Measurements from ENCODE around the gene SH2D5. TPM values are rescaled to one million over a fixed set of nuclear protein-coding genes. Genes with fewer than 3 reads are reported as not detected.

SH2D5 gene
- polyA plus RNA-seq, 1 experiment = 3.5 TPM

DNA sequence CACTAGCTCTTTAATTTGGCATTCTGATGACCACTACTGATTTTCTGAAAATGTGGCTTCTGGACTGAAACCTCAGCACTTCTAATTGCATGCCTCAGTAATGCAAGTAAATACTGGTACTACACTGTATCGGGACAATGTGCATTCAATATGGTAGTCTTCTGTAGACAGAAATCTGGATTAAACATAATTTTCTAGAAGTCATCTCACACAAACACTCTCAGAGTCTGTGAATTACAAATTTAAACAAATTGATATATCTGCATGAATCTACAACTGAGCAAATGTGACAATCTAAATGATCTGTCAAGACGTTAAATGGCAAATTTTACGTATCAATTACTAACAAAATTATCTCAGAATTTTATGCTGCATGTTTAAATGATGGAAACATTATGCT lies 30.9 kb upstream of the SH2D5 start:
- peaks cover 17% of the 10 kb centered on the region for H3K36me3 ChIP-seq (ENCODE audit: control insufficient read depth, insufficient read depth, low read length)
- POLR2A ChIA-PET = no interaction called here
- no peaks in the 10 kb centered on the region for H3K27me3 ChIP-seq (ENCODE audit: control insufficient read depth, insufficient read depth, low read length)

DNA sequence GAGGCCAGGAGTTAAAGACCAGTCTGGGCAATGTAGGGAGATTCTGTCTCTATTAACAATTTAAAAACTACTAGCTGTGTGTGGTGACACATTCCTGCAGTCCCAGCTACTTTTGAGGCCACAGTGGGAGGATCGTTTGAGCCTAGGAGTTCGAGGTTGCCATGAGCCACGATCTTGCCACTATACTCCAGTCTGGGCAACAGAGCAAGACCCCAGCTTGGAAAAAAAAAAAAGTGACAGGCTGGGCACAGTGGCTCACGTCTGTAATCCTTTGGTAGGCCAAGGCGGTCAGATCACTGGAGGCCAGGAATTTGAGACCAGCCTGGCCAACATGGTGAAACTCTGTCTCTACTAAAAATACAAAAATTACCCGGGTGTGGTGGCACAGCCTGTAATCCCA lies 27.8 kb upstream of the SH2D5 start:
- TF ChIP-seq, protein P1, sequence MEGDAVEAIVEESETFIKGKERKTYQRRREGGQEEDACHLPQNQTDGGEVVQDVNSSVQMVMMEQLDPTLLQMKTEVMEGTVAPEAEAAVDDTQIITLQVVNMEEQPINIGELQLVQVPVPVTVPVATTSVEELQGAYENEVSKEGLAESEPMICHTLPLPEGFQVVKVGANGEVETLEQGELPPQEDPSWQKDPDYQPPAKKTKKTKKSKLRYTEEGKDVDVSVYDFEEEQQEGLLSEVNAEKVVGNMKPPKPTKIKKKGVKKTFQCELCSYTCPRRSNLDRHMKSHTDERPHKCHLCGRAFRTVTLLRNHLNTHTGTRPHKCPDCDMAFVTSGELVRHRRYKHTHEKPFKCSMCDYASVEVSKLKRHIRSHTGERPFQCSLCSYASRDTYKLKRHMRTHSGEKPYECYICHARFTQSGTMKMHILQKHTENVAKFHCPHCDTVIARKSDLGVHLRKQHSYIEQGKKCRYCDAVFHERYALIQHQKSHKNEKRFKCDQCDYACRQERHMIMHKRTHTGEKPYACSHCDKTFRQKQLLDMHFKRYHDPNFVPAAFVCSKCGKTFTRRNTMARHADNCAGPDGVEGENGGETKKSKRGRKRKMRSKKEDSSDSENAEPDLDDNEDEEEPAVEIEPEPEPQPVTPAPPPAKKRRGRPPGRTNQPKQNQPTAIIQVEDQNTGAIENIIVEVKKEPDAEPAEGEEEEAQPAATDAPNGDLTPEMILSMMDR (IDR thresholded peaks at IDR 0.05; ENCODE audit: insufficient read depth, low read depth, low read length) = no peak
- H3K4me3 ChIP-seq (ENCODE audit: low read depth, low read length) = no peak overlapping the region
- CTCF ChIA-PET = no interaction called here
- H3K27me3 ChIP-seq (ENCODE audit: control insufficient read depth, insufficient read depth, low read length) = no peaks in the 10 kb centered on the region
- POLR2A ChIA-PET = no interaction called here
- DNase-seq (ENCODE audit: low read depth) = no peak
- peaks cover 15% of the 10 kb centered on the region for H3K36me3 ChIP-seq (ENCODE audit: control insufficient read depth, insufficient read depth, low read length)

More for the DNA sequence above, 30.9 kb upstream of the SH2D5 start:
- no peak overlapping the region for H3K4me3 ChIP-seq (ENCODE audit: low read depth, low read length)
- TF ChIP-seq, protein P1 (IDR thresholded peaks at IDR 0.05; ENCODE audit: insufficient read depth, low read depth, low read length) = no peak
- CTCF ChIA-PET = interaction anchor here (0.9 kb wide), 1 partner anchor 10 kb away, joined by 4 read pairs; no protein-coding TSS in a partner anchor
- DNase-seq (ENCODE audit: low read depth) = no peak

DNA sequence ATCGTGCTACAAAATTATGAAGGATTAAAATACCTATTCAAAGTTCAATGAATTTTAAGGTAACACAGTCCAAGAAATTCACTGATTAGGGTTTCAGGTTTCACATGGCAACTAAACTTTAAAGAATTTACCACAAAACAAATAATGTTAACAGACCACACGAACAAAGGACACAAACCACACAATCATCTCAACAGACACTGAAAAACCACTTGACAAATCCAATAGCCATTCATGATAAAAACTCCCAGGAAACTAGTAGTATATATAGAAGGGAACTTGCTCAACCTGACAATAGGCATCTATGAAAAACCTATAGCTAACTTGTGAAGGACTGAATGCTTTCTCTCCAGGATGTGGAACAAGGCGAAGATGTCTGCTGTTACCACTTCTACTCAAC lies 21.1 kb upstream of the SH2D5 start:
- peaks cover 6% of the 10 kb centered on the region for H3K36me3 ChIP-seq (ENCODE audit: control insufficient read depth, insufficient read depth, low read length)
- CTCF ChIA-PET = no interaction called here

DNA sequence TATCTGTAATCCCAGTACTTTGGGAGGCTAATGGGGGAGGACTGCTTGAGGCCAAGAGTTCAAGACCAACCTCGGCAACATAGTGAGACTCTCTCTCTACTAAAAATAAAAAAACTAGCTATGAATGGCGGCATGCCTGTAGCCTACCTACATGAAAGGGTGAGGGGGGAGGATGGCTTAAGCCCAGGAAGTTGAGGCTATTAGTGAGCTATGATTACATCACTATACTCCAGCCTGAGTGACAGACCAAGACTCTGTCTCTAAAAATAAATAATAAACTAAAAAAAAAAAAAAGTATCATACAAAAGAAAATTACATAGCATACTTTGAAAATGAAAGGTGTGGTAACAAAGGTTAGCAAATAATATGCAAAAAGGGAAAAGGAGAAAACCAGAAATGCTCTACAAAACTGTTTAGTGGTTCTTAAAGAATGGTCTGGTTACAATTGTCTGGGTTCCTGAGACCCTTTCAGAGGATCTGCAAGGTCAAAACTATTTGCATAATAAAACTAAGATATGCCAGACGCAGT lies 19.0 kb upstream of the SH2D5 start:
- DNase-seq (ENCODE audit: low read depth) = no peak
- TF ChIP-seq, protein P1 (IDR thresholded peaks at IDR 0.05; ENCODE audit: insufficient read depth, low read depth, low read length) = no peak
- POLR2A ChIA-PET = interaction anchor here (0.5 to 0.6 kb wide), 2 partner anchors 13 to 32 kb away, joined by 5 to 17 read pairs; no protein-coding TSS in a partner anchor
- CTCF ChIA-PET = interaction anchor here (0.6 to 1.0 kb wide), 3 partner anchors 8 to 1317 kb away, joined by 3 to 4 read pairs (median 4); no protein-coding TSS in a partner anchor
- H3K36me3 ChIP-seq (ENCODE audit: control insufficient read depth, insufficient read depth, low read length) = peaks cover 7% of the 10 kb centered on the region
- H3K27me3 ChIP-seq (ENCODE audit: control insufficient read depth, insufficient read depth, low read length) = no peaks in the 10 kb centered on the region
- no peak overlapping the region for H3K4me3 ChIP-seq (ENCODE audit: low read depth, low read length)

More for the DNA sequence above, 21.1 kb upstream of the SH2D5 start:
- TF ChIP-seq, protein P1 (IDR thresholded peaks at IDR 0.05; ENCODE audit: insufficient read depth, low read depth, low read length) = no peak
- H3K27me3 ChIP-seq (ENCODE audit: control insufficient read depth, insufficient read depth, low read length) = no peaks in the 10 kb centered on the region
- no peak for DNase-seq (ENCODE audit: low read depth)
- no peak overlapping the region for H3K4me3 ChIP-seq (ENCODE audit: low read depth, low read length)
- POLR2A ChIA-PET = no interaction called here

DNA sequence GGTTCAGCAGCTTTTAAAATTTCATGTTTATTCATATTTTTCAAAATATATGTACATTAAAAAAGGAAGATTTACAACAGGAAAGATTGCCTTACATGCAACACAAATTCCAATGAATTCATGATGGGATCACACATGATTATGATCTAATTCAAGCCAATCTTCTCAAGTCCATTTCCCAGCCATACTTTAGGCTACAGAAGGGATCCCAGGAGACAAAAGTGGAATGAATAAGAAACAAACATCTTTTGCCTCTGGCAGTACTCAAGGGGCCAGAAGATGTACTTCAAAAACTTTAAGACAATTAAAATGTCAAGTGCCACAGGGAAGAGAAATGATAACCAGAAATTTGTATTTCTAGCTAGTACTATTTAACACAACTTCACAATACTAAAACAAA lies 10.2 kb upstream of the SH2D5 start:
- POLR2A ChIA-PET = interaction anchor here (0.6 kb wide), 1 partner anchor 43 kb away, joined by 8 read pairs; no protein-coding TSS in a partner anchor

More for the DNA sequence above, 10.2 kb upstream of the SH2D5 start:
- no peak for DNase-seq (ENCODE audit: low read depth)
- CTCF ChIA-PET = interaction anchor here (0.5 kb wide), 1 partner anchor 9 kb away, joined by 3 read pairs; no protein-coding TSS in a partner anchor
- no peaks in the 10 kb centered on the region for H3K27me3 ChIP-seq (ENCODE audit: control insufficient read depth, insufficient read depth, low read length)
- H3K36me3 ChIP-seq (ENCODE audit: control insufficient read depth, insufficient read depth, low read length) = peaks cover 14% of the 10 kb centered on the region
- H3K4me3 ChIP-seq (ENCODE audit: low read depth, low read length) = no peak overlapping the region
- TF ChIP-seq, protein P1 (IDR thresholded peaks at IDR 0.05; ENCODE audit: insufficient read depth, low read depth, low read length) = no peak

Measured in BJ (cell line).